Ovary (tissue), 9 donors: ENCODE results near the gene MGAT5B. TPM values are rescaled to one million over a fixed set of nuclear protein-coding genes. Genes with fewer than 3 reads are reported as not detected.
"Not testable (repeated sequence)": the region's sequence is repeated elsewhere in the genome, so short reads cannot be mapped to it uniquely, and the experiment has no call there.

Experiments used
- DNase-seq, 5 donors: peaks; one replicate each; pipeline ENCODE4 v3.0.0-alpha.2; 2019 to 2020
- H3K27ac ChIP-seq, 2 donors: fragments of 200-600 bp; one replicate each; pipeline versions ENCODE4 v1.5.1 to v1.8.0; 2019 to 2022
- H3K27me3 ChIP-seq: fragments of 200-600 bp; one replicate; pipeline ENCODE4 v1.8.0; 2022
- H3K36me3 ChIP-seq: fragments of 200-600 bp; sonication (generic); one replicate; pipeline ENCODE4 v1.5.1; 2019
- H3K4me1 ChIP-seq: one replicate; pipeline ENCODE4 v1.8.1; 2013; ENCODE audit warnings: mild to moderate bottlenecking, moderate library complexity; ENCODE audit not compliant: insufficient read depth
- H3K4me3 ChIP-seq: fragments of 200-600 bp; sonication (generic); one replicate; pipeline ENCODE4 v1.5.1; 2017
- H3K9me3 ChIP-seq, 2 donors: fragments of 200-600 bp in 1 of 2; sonication (generic) in 1 of 2; one replicate each; pipeline versions ENCODE4 v1.5.1 to v1.8.1; 2013 to 2019; ENCODE audit warnings: mild to moderate bottlenecking in 1 of 2, moderate library complexity in 1 of 2
- CTCF ChIP-seq, 3 donors: fragments of 450-650 bp in 2 of 3; fragments of 200-600 bp in 1 of 3; IDR thresholded peaks; one replicate each; pipeline versions ENCODE4 v1.5.1 to v1.8.0; 2016 to 2022; ENCODE audit warnings: antibody characterized with exemption in 3 of 3, mild to moderate bottlenecking in 1 of 3
- EP300 ChIP-seq: sonication (generic); formaldehyde crosslinking; IDR thresholded peaks from one replicate; pipeline ENCODE4 v1.6.1; 2017; ENCODE audit warnings: antibody characterized with exemption
- POLR2A ChIP-seq: fragments of 450-650 bp; IDR thresholded peaks from one replicate; pipeline ENCODE4 v1.6.1; 2017; ENCODE audit warnings: antibody characterized with exemption, mild to moderate bottlenecking, moderate library complexity
- WGBS, 3 donors: extraction: QIAGEN DNeasy Blood & Tissue Kit in 1 of 3; methylation state at CpG; one replicate each; pipeline versions ENCODE4 v1.1.5 to v1.1.7; 2013 to 2017; 5-methylcytosine and 5-hydroxymethylcytosine counted together
- intact Hi-C, 4 donors: fragments of 100-400 bp; cut with DNase I; formaldehyde crosslinking; loops; one replicate each; pipeline versions ENCODE4 v1.11.0 to v1.15.1; 2022 to 2023
- polyA plus RNA-seq, 2 donors: library from polyadenylated mRNA; stranded (reverse); fragments of 200-250 nt in 1 of 2; fragments of 350-450 nt in 1 of 2; fragmentation: Illumina TruSeq in 1 of 2; extraction: RNeasy Lipid Tissue Mini Kit (QIAGEN cat#74804) in 1 of 2; gene quantifications; one replicate each; pipeline ENCODE4 v1.2.3, GENCODE V29; 2013 to 2014
- total RNA-seq, 7 donors: library from RNA; depleted of rRNA in 2 of 7; stranded (reverse); fragments of >200 nt in 2 of 7; fragmentation: NEBNext Ultra II Directional in 3 of 7; extraction: Animal tissue kit (Norgen Biotek cat#: 25700) in 3 of 7; gene quantifications; one replicate each; pipeline versions ENCODE4 v1.1.0 to v1.2.4, GENCODE V29; 2016 to 2023
- donor health status: DM: no; HTN: no; CAD: no; lungs with moderate emphysema.
- donor health status: DM: no; HTN: no; CAD: no.
- donor health status: Bipolar disorder and iron deficiency.
- donor health status: DM: yes; HTN: yes; CAD: no.
- donor health status: DM: no; HTN: no; CAD: no.
- donor health status: DM: yes; HTN: yes; CAD: no.

The MGAT5B gene
- total and polyA plus RNA-seq, 9 donors = 0.23 to 3.6 (median 0.77) TPM; not detected in 1

- H3K27me3 ChIP-seq = no peaks in the 10 kb centered on the region
These were observed 27.1 kb upstream of the MGAT5B start for GRCh38 chr17:76840884-76841775.

GRCh38 chr17:76841776-76842405 is 26.3 kb upstream of the MGAT5B start:
- no peak for TF ChIP-seq CTCF (IDR thresholded peaks at IDR 0.05)
- intact Hi-C loops = loop anchor here in 1 of 4 donors (5.0 kb wide), 1 partner anchor 85 kb away; no protein-coding TSS in a partner anchor
- WGBS, 3 donors = 4 to 6% (median 4%) methylated on average over 10 of the region's 10 CpGs
- Histone ChIP-seq H3K4me1 (peaks cover 4% of the 10 kb centered on the region), H3K4me3 (no peak overlapping the region), H3K27me3 (no peaks in the 10 kb centered on the region), H3K36me3 (no peaks in the 10 kb centered on the region), H3K27ac (no peak overlapping the region), H3K9me3 (peaks cover 0 to 5% of the 10 kb centered on the region in 2 donors)
- no peak for DNase-seq

More at GRCh38 chr17:76840884-76841775, 27.1 kb upstream of the MGAT5B start:
- no peak overlapping the region for H3K4me3 ChIP-seq
- H3K4me1 ChIP-seq = peaks cover 4% of the 10 kb centered on the region
- H3K9me3 ChIP-seq = peaks cover 0 to 5% of the 10 kb centered on the region in 2 donors
- no peaks in the 10 kb centered on the region for H3K36me3 ChIP-seq
- H3K27ac ChIP-seq = no peak overlapping the region
- WGBS, 3 donors = 4 to 7% (median 5%) methylated on average over 8 of the region's 8 CpGs
- TF ChIP-seq POLR2A (no peak), CTCF (IDR thresholded peaks at IDR 0.05) (no peak), EP300 (no peak)
- intact Hi-C loops = loop anchor here in 1 of 4 donors (5.0 kb wide), 1 partner anchor 84 kb away; no protein-coding TSS in a partner anchor
- no peak for DNase-seq

GRCh38 chr17:76843068-76843467 is 25.1 kb upstream of the MGAT5B start:
- WGBS, 3 donors = 79 to 90% (median 87%) methylated on average over 6 of the region's 6 CpGs
- not testable (repeated sequence) for H3K27ac ChIP-seq, H3K4me1 ChIP-seq, DNase-seq, H3K9me3 ChIP-seq, H3K27me3 ChIP-seq, H3K4me3 ChIP-seq, H3K36me3 ChIP-seq
- intact Hi-C loops = loop anchor here in 1 of 4 donors (5.0 kb wide), 1 partner anchor 86 kb away; no protein-coding TSS in a partner anchor

DNA sequence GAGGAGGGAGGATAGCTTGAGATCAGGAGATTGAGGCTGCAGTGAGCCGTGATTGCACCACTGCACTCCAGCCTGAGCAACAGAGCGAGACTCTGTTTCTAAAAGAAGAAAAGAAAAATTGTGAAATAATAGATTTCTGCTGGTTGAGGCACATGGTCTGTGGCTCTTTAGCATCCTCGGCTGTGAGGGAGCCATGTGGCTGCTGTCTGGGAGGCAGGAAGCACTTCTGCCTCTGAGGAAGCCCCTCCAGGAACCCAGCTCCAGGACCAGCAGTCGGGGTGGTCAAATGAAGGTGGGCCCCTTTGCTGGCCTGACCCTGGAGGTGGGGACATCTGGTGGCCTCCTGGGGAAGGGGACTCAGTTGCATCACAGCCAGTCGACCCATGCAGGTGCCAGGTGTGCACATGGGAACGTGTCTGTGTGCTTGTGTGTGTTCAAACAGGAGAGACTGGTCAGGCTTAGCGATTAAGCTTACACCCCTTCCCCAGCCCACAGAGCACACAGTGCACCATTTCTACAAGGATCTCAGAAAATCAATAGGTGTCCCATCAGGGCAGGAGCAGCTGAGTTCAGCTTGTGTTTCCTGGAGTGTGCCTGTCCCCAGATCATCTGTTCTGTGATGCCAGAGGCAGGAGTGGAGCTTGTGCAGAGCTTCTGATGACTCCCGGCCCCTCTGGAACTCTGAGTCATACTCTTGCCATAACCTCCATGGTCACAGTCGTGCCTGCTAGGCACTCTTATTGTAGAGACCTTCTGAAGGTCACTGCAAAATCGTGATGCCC is 24.3 kb upstream of the MGAT5B start:
- DNase-seq = no peak
- no peaks in the 10 kb centered on the region for H3K27me3 ChIP-seq
- no peak overlapping the region for H3K27ac ChIP-seq
- intact Hi-C loops = loop anchor here in 1 of 4 donors (5.0 kb wide), 1 partner anchor 87 kb away; no protein-coding TSS in a partner anchor
- WGBS, 3 donors = 52 to 72% (median 57%) methylated on average over 10 of the region's 10 CpGs
- peaks cover 4% of the 10 kb centered on the region for H3K4me1 ChIP-seq
- TF ChIP-seq POLR2A = no peak
- no peak for TF ChIP-seq CTCF (IDR thresholded peaks at IDR 0.05)
- peaks cover 0 to 5% of the 10 kb centered on the region in 2 donors for H3K9me3 ChIP-seq
- no peak overlapping the region for H3K4me3 ChIP-seq
- H3K36me3 ChIP-seq = no peaks in the 10 kb centered on the region
